Muscle layer of colon (tissue), 2 donors: ENCODE data around the gene ADTRP.
"Not testable (repeated sequence)": the region's sequence is repeated elsewhere in the genome, so short reads cannot be mapped to it uniquely, and the experiment has no call there.

Source experiments
- H3K27ac ChIP-seq: one replicate; pipeline ENCODE4 v1.7.0; 2013; ENCODE audit warnings: low read depth, mild to moderate bottlenecking, low read length, moderate library complexity
- H3K27me3 ChIP-seq, 2 donors: one replicate each; pipeline ENCODE4 v1.7.0; 2013; ENCODE audit warnings: low read length in 2 of 2, mild to moderate bottlenecking in 2 of 2; ENCODE audit not compliant: insufficient read depth in 2 of 2, control insufficient read depth in 1 of 2
- H3K36me3 ChIP-seq: one replicate; pipeline ENCODE4 v1.7.0; 2013; ENCODE audit warnings: mild to moderate bottlenecking, low read length; ENCODE audit not compliant: insufficient read depth
- H3K4me1 ChIP-seq: one replicate; pipeline ENCODE4 v1.7.0; 2013; ENCODE audit warnings: mild to moderate bottlenecking, low read length; ENCODE audit not compliant: insufficient read depth
- H3K4me3 ChIP-seq, 2 donors: one replicate each; pipeline ENCODE4 v1.7.0; 2013; ENCODE audit warnings: low read length in 2 of 2, low read depth in 1 of 2, mild to moderate bottlenecking in 1 of 2, moderate library complexity in 1 of 2
- H3K9ac ChIP-seq: one replicate; pipeline ENCODE4 v1.7.0; 2013; ENCODE audit warnings: low read length
- H3K9me3 ChIP-seq: one replicate; pipeline ENCODE4 v1.7.0; 2013; ENCODE audit warnings: mild to moderate bottlenecking, low read length
- donor health status: abdominal sarcoma.
- donor health status: Adenocarcinoma of cecum.

The ADTRP gene

DNA sequence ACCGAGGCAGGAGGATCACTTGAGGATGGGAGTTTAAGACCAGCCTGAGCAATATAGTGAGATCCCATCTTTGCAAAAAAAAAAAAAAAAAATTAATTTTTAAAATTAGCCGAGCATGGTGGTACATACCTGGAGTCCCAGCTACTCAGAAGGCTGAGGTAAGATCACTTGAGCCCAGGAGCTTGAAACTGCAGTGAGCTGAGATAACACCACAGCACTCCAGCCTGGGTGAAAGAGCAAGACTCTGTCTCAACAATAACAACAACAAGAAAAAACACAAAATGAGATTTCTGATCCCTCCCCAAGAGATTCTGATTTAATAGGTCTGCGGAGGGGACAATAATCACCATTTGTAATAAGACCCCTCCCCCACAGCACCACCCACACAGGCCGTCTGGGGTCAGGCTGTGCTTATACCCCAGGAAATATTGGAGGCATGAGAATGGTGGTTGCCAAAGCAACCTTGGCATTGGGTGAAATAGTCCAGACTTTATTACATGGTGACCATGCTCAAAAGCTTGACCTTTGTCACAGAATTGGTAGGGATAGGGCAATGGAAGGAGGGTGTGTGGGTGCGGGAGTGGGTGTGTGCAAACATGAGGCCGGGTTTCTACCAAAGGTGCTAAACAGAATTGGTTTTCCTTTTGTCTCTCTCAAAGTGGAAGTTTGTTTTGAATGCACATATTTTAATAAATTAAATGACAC is 24.4 kb upstream of the ADTRP start:
- Histone ChIP-seq H3K9ac (no peak overlapping the region), H3K9me3 (no peaks in the 10 kb centered on the region), H3K27me3 (no peaks in the 10 kb centered on the region), H3K4me3 (no peak overlapping the region), H3K4me1 (no peaks in the 10 kb centered on the region), H3K36me3 (no peaks in the 10 kb centered on the region), H3K27ac (no peak overlapping the region)

- H3K4me1 ChIP-seq, H3K9ac ChIP-seq, H3K27me3 ChIP-seq, H3K4me3 ChIP-seq, H3K9me3 ChIP-seq, H3K36me3 ChIP-seq, H3K27ac ChIP-seq: not testable (repeated sequence)
These were observed 21.9 kb upstream of the ADTRP start for GRCh38 chr6:11800531-11800930.

GRCh38 chr6:11798538-11798937 is 19.9 kb upstream of the ADTRP start:
- no peaks in the 10 kb centered on the region for H3K4me1 ChIP-seq
- no peak overlapping the region for H3K9ac ChIP-seq
- no peaks in the 10 kb centered on the region for H3K27me3 ChIP-seq
- no peaks in the 10 kb centered on the region for H3K36me3 ChIP-seq
- no peak overlapping the region for H3K27ac ChIP-seq
- H3K4me3 ChIP-seq = no peak overlapping the region
- H3K9me3 ChIP-seq = no peaks in the 10 kb centered on the region

DNA sequence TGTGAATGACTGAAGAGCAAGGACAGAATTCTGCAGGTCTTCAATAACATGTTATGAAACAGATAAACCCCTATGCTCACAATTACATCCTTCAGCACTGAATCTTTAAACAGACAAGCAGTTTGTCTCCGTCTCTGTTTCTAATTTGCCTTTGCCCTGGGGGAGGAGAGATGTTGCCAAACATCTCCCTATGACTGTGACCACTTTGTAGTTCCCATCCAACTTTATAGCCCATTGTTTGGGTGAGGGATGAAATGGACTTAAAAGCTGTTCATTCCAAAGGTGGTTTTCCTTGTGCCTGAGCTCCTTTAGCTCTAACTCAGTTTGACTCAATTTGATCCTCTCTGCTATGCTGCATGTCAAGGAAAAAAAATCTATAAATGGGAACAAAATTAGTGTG is 19.5 kb upstream of the ADTRP start:
- Histone ChIP-seq H3K9ac (no peak overlapping the region), H3K9me3 (no peaks in the 10 kb centered on the region), H3K27me3 (no peaks in the 10 kb centered on the region), H3K4me1 (no peaks in the 10 kb centered on the region), H3K36me3 (no peaks in the 10 kb centered on the region), H3K4me3 (no peak overlapping the region), H3K27ac (no peak overlapping the region)

GRCh38 chr6:11796829-11797228 is 18.2 kb upstream of the ADTRP start:
- Histone ChIP-seq H3K9me3 (no peaks in the 10 kb centered on the region), H3K27ac (no peak overlapping the region), H3K9ac (no peak overlapping the region), H3K36me3 (no peaks in the 10 kb centered on the region), H3K4me1 (no peaks in the 10 kb centered on the region), H3K27me3 (no peaks in the 10 kb centered on the region), H3K4me3 (no peak overlapping the region)

- Histone ChIP-seq H3K27ac (no peak overlapping the region), H3K9me3 (no peaks in the 10 kb centered on the region), H3K4me3 (no peak overlapping the region), H3K4me1 (no peaks in the 10 kb centered on the region), H3K27me3 (no peaks in the 10 kb centered on the region), H3K36me3 (no peaks in the 10 kb centered on the region), H3K9ac (no peak overlapping the region)
These were observed 16.8 kb upstream of the ADTRP start for GRCh38 chr6:11795403-11795802.

DNA sequence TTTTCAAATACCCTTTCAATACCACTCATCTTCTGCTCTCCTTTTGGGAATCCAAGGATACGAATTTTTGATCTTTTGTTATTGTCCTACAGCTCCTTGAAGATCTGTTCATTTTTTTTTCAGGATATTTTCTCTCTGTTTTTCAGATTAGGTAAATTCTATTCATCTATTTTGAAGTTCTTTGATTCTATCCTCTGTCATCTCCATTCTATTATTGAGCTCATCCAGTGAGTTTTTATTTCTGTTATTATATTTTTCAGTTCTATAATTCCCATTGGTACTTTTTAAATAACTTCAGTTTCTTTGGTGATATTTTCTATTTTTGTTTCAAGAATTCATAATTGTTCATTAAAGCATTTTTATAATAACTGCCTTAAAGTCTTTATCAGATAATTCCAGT is 14.7 kb upstream of the ADTRP start:
- Histone ChIP-seq H3K9ac (no peak overlapping the region), H3K27me3 (no peaks in the 10 kb centered on the region), H3K4me3 (no peak overlapping the region), H3K9me3 (no peaks in the 10 kb centered on the region), H3K27ac (no peak overlapping the region), H3K36me3 (no peaks in the 10 kb centered on the region), H3K4me1 (no peaks in the 10 kb centered on the region)

- Histone ChIP-seq H3K4me3 (no peak overlapping the region), H3K36me3 (no peaks in the 10 kb centered on the region), H3K9ac (no peak overlapping the region), H3K27ac (no peak overlapping the region), H3K4me1 (no peaks in the 10 kb centered on the region), H3K9me3 (no peaks in the 10 kb centered on the region), H3K27me3 (no peaks in the 10 kb centered on the region)
These were observed 12.9 kb upstream of the ADTRP start for GRCh38 chr6:11791354-11792107.

DNA sequence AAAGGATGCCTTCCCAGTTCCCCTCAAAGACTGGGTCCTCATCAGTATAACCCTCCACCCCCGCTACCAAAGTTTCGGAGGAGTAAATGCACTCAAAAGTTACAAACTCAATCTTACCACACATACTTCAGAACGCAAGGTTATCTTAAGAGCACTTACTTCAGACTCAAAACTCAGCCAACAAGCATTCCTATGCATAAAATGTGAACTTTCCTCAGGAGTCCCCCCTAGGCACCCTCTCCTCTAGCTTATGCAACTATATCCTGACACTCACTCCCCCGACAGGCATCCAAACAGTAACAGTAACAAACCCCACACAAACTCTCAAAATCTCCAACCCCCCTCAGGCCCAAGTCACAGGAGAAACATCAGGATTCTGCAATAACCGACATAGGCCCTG is 11.1 kb upstream of the ADTRP start:
- no peaks in the 10 kb centered on the region for H3K36me3 ChIP-seq
- no peaks in the 10 kb centered on the region for H3K9me3 ChIP-seq
- H3K27ac ChIP-seq = no peak overlapping the region
- H3K4me1 ChIP-seq = no peaks in the 10 kb centered on the region
- no peaks in the 10 kb centered on the region for H3K27me3 ChIP-seq
- H3K4me3 ChIP-seq = no peak overlapping the region
- no peak overlapping the region for H3K9ac ChIP-seq

- H3K27ac ChIP-seq = no peak overlapping the region
- no peak overlapping the region for H3K4me3 ChIP-seq
- no peaks in the 10 kb centered on the region for H3K4me1 ChIP-seq
- H3K27me3 ChIP-seq = no peaks in the 10 kb centered on the region
- H3K9me3 ChIP-seq = no peaks in the 10 kb centered on the region
- H3K36me3 ChIP-seq = no peaks in the 10 kb centered on the region
- no peak overlapping the region for H3K9ac ChIP-seq
These were observed 9.4 kb upstream of the ADTRP start for GRCh38 chr6:11788043-11788442.

- Histone ChIP-seq H3K4me1 (no peaks in the 10 kb centered on the region), H3K27ac (no peak overlapping the region), H3K9ac (no peak overlapping the region), H3K36me3 (no peaks in the 10 kb centered on the region), H3K9me3 (no peaks in the 10 kb centered on the region), H3K4me3 (no peak overlapping the region), H3K27me3 (no peaks in the 10 kb centered on the region)
These were observed 7.4 kb upstream of the ADTRP start for GRCh38 chr6:11785774-11786579.
